RWPE1 (cell line): ENCODE measurements around the gene C1orf159.
A peak's percentile ranks its signal among the peaks of the same experiment; 100 is the strongest.

Experiments used
- CTCF ChIA-PET: fragments of 350-600 bp; sonication (Branson Sonifier 250); formaldehyde crosslinking; extraction: SDS; loops from one replicate; lab custom pipeline; 2021; lab: Yijun Ruan, JAX
- POLR2A ChIA-PET: fragments of 400-600 bp; formaldehyde crosslinking; extraction: SDS; loops from one replicate; lab custom pipeline; 2020; ENCODE audit warnings: antibody characterized with exemption; ENCODE audit not compliant: low non-redundant PET; lab: Yijun Ruan, JAX
- DNase-seq: peaks from one replicate; pipeline ENCODE4 v3.0.0; 2012; ENCODE audit warnings: low spot score
- H3K27ac ChIP-seq: fragments of 450-650 bp; 2 replicates; pipeline ENCODE4 v1.5.1; 2017
- CTCF ChIP-seq: fragments of 450-650 bp; conservative IDR thresholded peaks from 2 replicates; pipeline ENCODE4 v1.5.1; 2017; ENCODE audit warnings: low read depth, mild to moderate bottlenecking

The C1orf159 gene

GRCh38 chr1:1116701-1117468 is 996 bp upstream of the C1orf159 start:
- POLR2A ChIA-PET = no interaction called here
- DNase-seq = peak; percentile 18
- TF ChIP-seq CTCF = no peak
- H3K27ac ChIP-seq = peak overlapping the region; percentile 70
- CTCF ChIA-PET = interaction anchor here (0.6 to 0.8 kb wide), 2 partner anchors 55 to 175 kb away, joined by 3 read pairs; no protein-coding TSS in a partner anchor

- POLR2A ChIA-PET = no interaction called here
- no peak for TF ChIP-seq CTCF
- no peak for DNase-seq
- CTCF ChIA-PET = no interaction called here
- peak overlapping the region; percentile 70 for H3K27ac ChIP-seq
These were observed 628 bp downstream of the C1orf159 start for GRCh38 chr1:1115136-1115785.

- ChIA-PET POLR2A (no interaction called here), CTCF (no interaction called here)
These were observed 1.5 kb downstream of the C1orf159 start for GRCh38 chr1:1114431-1114830.

GRCh38 chr1:1112237-1112985 is 3.5 kb downstream of the C1orf159 start:
- no peak for TF ChIP-seq CTCF
- DNase-seq = no peak
- ChIA-PET POLR2A (no interaction called here), CTCF (no interaction called here)
- 0 out of 2 replicates have a peak overlapping the region, but pooled peaks have one; percentile 8 for H3K27ac ChIP-seq

More at GRCh38 chr1:1114431-1114830, 1.5 kb downstream of the C1orf159 start:
- H3K27ac ChIP-seq = peak overlapping the region; percentile 70; the same call in 1 of the 2 replicates
- no peak for DNase-seq
- no peak for TF ChIP-seq CTCF

GRCh38 chr1:1111516-1112236 is 4.2 kb downstream of the C1orf159 start:
- no peak for TF ChIP-seq CTCF
- no peak for DNase-seq
- POLR2A ChIA-PET = interaction anchor here (0.6 kb wide), 1 partner anchor 112 kb away, joined by 3 read pairs; no protein-coding TSS in a partner anchor
- CTCF ChIA-PET = interaction anchor here (0.7 kb wide), 1 partner anchor 180 kb away, joined by 3 read pairs; no protein-coding TSS in a partner anchor
- peak overlapping the region; percentile 8; the same call in 1 of the 2 replicates for H3K27ac ChIP-seq
